ENCODE results near the gene LAMP5.

LAMP5 gene

GRCh38 chr20:9514461-9515213 is at the start of gene LAMP5:
TSS of gene LAMP5 (plus strand) at chr20:9514590. CDS start at chr20:9514853, 263 bp downstream.
- Histone ChIP-seq H3K9ac (ENCODE audit: low read length) (no peak within 1 kb of the TSS), H3K4me2 (ENCODE audit: low read depth, low read length, poor library complexity, severe bottlenecking) (no peak within 1 kb of the TSS), H2AFZ (ENCODE audit: low read depth, low read length, severe bottlenecking) (no peak within 1 kb of the TSS), H3K9me2 (replicated peaks; ENCODE audit: insufficient read depth, low read length) (no peaks in the 10 kb centered on the region), H3F3A (ENCODE audit: insufficient read depth) (no peaks in the 10 kb centered on the region), H3K27ac (ENCODE audit: low read depth, low read length) (no peak within 1 kb of the TSS), H3K27me3 (ENCODE audit: low read length) (no peaks in the 10 kb centered on the region), H3K4me3 (ENCODE audit: insufficient read depth, low read length, poor library complexity, severe bottlenecking) (no peak within 1 kb of the TSS), H3K9me3 (ENCODE audit: insufficient read depth, low read length) (no peaks in the 10 kb centered on the region), H3K36me3 (ENCODE audit: low read length) (no peaks in the 10 kb centered on the region), H4K20me1 (ENCODE audit: low read depth, low read length) (no peaks in the 10 kb centered on the region), H3K79me2 (ENCODE audit: insufficient read depth, low read length) (no peaks in the 10 kb centered on the region)
- no peak for TF ChIP-seq CTCF (IDR thresholded peaks at IDR 0.05; ENCODE audit: insufficient read depth, low read length, poor library complexity, severe bottlenecking)
- no peak for TF ChIP-seq EZH2phosphoT487 (conservative IDR thresholded peaks at IDR 0.05; ENCODE audit: low read length)

GRCh38 chr20:9467995-9468394 is 46.4 kb upstream of the LAMP5 start:
- H2AFZ ChIP-seq (ENCODE audit: low read depth, low read length, severe bottlenecking): no peak overlapping the region
- no peaks in the 10 kb centered on the region for H4K20me1 ChIP-seq (ENCODE audit: low read depth, low read length)
- no peak overlapping the region for H3K4me3 ChIP-seq (ENCODE audit: insufficient read depth, low read length, poor library complexity, severe bottlenecking)
- no peaks in the 10 kb centered on the region for H3K36me3 ChIP-seq (ENCODE audit: low read length)
- H3K9ac ChIP-seq (ENCODE audit: low read length): no peak overlapping the region
- no peaks in the 10 kb centered on the region for H3K27me3 ChIP-seq (ENCODE audit: low read length)
- TF ChIP-seq EZH2phosphoT487 (conservative IDR thresholded peaks at IDR 0.05; ENCODE audit: low read length): no peak
- TF ChIP-seq CTCF (IDR thresholded peaks at IDR 0.05; ENCODE audit: insufficient read depth, low read length, poor library complexity, severe bottlenecking): peak; percentile 43
- no peaks in the 10 kb centered on the region for H3K9me3 ChIP-seq (ENCODE audit: insufficient read depth, low read length)
- no peak overlapping the region for H3K27ac ChIP-seq (ENCODE audit: low read depth, low read length)
- H3F3A ChIP-seq (ENCODE audit: insufficient read depth): no peaks in the 10 kb centered on the region
- H3K4me2 ChIP-seq (ENCODE audit: low read depth, low read length, poor library complexity, severe bottlenecking): no peak overlapping the region
- H3K79me2 ChIP-seq (ENCODE audit: insufficient read depth, low read length): no peaks in the 10 kb centered on the region
- no peaks in the 10 kb centered on the region for H3K9me2 ChIP-seq (replicated peaks; ENCODE audit: insufficient read depth, low read length)

DNA sequence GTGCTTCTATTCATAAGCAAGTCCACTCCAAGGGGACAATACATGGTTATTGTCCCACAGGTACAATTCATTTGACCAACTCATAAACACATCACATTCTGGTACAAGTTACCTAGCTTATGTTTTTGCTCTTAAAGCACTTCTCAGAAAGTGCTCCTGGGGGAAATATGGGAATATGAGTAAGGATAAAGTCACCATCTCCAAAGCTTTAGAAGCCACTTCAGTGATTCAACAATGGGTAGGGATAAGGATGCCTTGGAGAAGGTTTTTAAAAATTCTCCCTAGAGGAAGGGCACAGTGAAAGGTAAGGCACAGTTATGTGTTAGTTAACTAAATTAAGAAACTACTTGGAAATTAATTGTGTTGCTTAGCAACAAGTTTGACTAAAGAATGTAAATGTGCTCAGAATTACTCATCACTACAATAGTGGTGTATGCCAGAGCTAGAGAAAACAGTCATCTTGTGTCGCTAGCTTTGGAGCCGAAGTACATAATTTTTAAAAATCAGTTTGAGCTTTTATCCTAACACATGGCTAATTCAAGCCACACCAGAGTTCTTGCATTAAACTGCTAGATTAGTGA is 39.5 kb upstream of the LAMP5 start:
- Histone ChIP-seq H3K9ac (ENCODE audit: low read length) (no peak overlapping the region), H3K9me2 (replicated peaks; ENCODE audit: insufficient read depth, low read length) (no peaks in the 10 kb centered on the region), H3K9me3 (ENCODE audit: insufficient read depth, low read length) (no peaks in the 10 kb centered on the region), H3K27ac (ENCODE audit: low read depth, low read length) (no peak overlapping the region), H3K27me3 (ENCODE audit: low read length) (no peaks in the 10 kb centered on the region), H3K36me3 (ENCODE audit: low read length) (no peaks in the 10 kb centered on the region), H3F3A (ENCODE audit: insufficient read depth) (no peaks in the 10 kb centered on the region), H2AFZ (ENCODE audit: low read depth, low read length, severe bottlenecking) (no peak overlapping the region), H3K4me2 (ENCODE audit: low read depth, low read length, poor library complexity, severe bottlenecking) (no peak overlapping the region), H3K4me3 (ENCODE audit: insufficient read depth, low read length, poor library complexity, severe bottlenecking) (no peak overlapping the region), H4K20me1 (ENCODE audit: low read depth, low read length) (no peaks in the 10 kb centered on the region), H3K79me2 (ENCODE audit: insufficient read depth, low read length) (no peaks in the 10 kb centered on the region)
- no peak for TF ChIP-seq CTCF (IDR thresholded peaks at IDR 0.05; ENCODE audit: insufficient read depth, low read length, poor library complexity, severe bottlenecking)
- no peak for TF ChIP-seq EZH2phosphoT487 (conservative IDR thresholded peaks at IDR 0.05; ENCODE audit: low read length)

Data from SU-DHL-6 (cell line).